Gastrocnemius medialis (tissue), 4 donors: ENCODE data around the gene ATG5.

Experiments
- CTCF ChIP-seq, 5 experiments: fragments of 450-650 bp in 3 of 5; fragments of 200-600 bp in 2 of 5; sonication (generic) in 2 of 5; IDR thresholded peaks in 4 of 5; conservative IDR thresholded peaks in 1 of 5; 1 replicate in 4 of 5; 2 replicates in 1 of 5; pipeline ENCODE4 v1.5.1; 2016 to 2019; ENCODE audit warnings: antibody characterized with exemption in 5 of 5, mild to moderate bottlenecking in 3 of 5, moderate library complexity in 3 of 5
- POLR2A ChIP-seq, 2 donors: fragments of 450-650 bp; IDR thresholded peaks; one replicate each; pipeline ENCODE4 v1.6.1; 2017; ENCODE audit warnings: antibody characterized with exemption in 2 of 2, mild to moderate bottlenecking in 2 of 2, moderate library complexity in 2 of 2

- no peak for TF ChIP-seq CTCF (IDR thresholded peaks at IDR 0.05 in 4 of 5, conservative IDR thresholded peaks at IDR 0.05 in 1 of 5)
- TF ChIP-seq POLR2A (IDR thresholded peaks at IDR 0.05), result no peak
Observed at GRCh38 chr6:106255306-106255705, 70.3 kb downstream of the ATG5 start.
